Stimulated activated CD8-positive, alpha-beta memory T cell treated with anti-CD3 and anti-CD28 coated beads, Interleukin-15, amount 100 ng/mL, for 24 hours (primary cell): ENCODE results near the gene SH3BGRL.

Experiments
- DNase-seq: peaks from one replicate; pipeline ENCODE4 v3.0.0-alpha.2; 2020; ENCODE audit warnings: low read depth

SH3BGRL gene

GRCh38 chrX:81201671-81202455 is at the start of gene SH3BGRL, which contains the start of gene HMGN5:
Gene SH3BGRL, plus strand, starts transcription at chrX:81202102. Its CDS starts 99 bp downstream, at chrX:81202201.
Gene HMGN5, minus strand, starts transcription at chrX:81201913. Its CDS starts 80,364 bp downstream, at chrX:81121549.
- peak; percentile 13 for DNase-seq

- DNase-seq, result no peak
Observed at GRCh38 chrX:81168391-81168790, 33.5 kb upstream of the SH3BGRL start.

GRCh38 chrX:81174286-81174685 is 27.6 kb upstream of the SH3BGRL start:
- no peak for DNase-seq

GRCh38 chrX:81195259-81195658 is 6.6 kb upstream of the SH3BGRL start:
- no peak for DNase-seq

GRCh38 chrX:81195712-81196111 is 6.2 kb upstream of the SH3BGRL start:
- peak; percentile 5 for DNase-seq

GRCh38 chrX:81201071-81201470 is 831 bp upstream of the SH3BGRL start:
- no peak for DNase-seq

GRCh38 chrX:81202456-81202819 is 536 bp downstream of the SH3BGRL start:
- no peak for DNase-seq

- no peak for DNase-seq
Observed at GRCh38 chrX:81202943-81203342, 1.0 kb downstream of the SH3BGRL start.

- DNase-seq, result no peak
Observed at GRCh38 chrX:81205551-81205950, 3.6 kb downstream of the SH3BGRL start.

- no peak for DNase-seq
Observed at GRCh38 chrX:81206476-81206875, 4.6 kb downstream of the SH3BGRL start.

GRCh38 chrX:81208916-81209315 is 7.0 kb downstream of the SH3BGRL start:
- DNase-seq, result no peak

GRCh38 chrX:81215685-81216084 is 13.8 kb downstream of the SH3BGRL start:
- no peak for DNase-seq

GRCh38 chrX:81229229-81229628 is 27.3 kb downstream of the SH3BGRL start:
- no peak for DNase-seq

GRCh38 chrX:81229901-81230300 is 28.0 kb downstream of the SH3BGRL start:
- DNase-seq, result no peak

- no peak for DNase-seq
Observed at GRCh38 chrX:81231476-81231875, 29.6 kb downstream of the SH3BGRL start.

GRCh38 chrX:81232218-81232617 is 30.3 kb downstream of the SH3BGRL start:
- DNase-seq, result no peak

GRCh38 chrX:81237516-81237915 is 35.6 kb downstream of the SH3BGRL start:
- no peak for DNase-seq

GRCh38 chrX:81238166-81238565 is 36.3 kb downstream of the SH3BGRL start:
- DNase-seq, result no peak

GRCh38 chrX:81240701-81241331 is 38.9 kb downstream of the SH3BGRL start:
- DNase-seq, result no peak

GRCh38 chrX:81241753-81242152 is 39.9 kb downstream of the SH3BGRL start:
- no peak for DNase-seq

GRCh38 chrX:81255876-81256275 is 54.0 kb downstream of the SH3BGRL start:
- DNase-seq, result no peak

GRCh38 chrX:81257817-81258216 is 55.9 kb downstream of the SH3BGRL start:
- DNase-seq, result no peak

- no peak for DNase-seq
Observed at GRCh38 chrX:81259020-81259713, 57.3 kb downstream of the SH3BGRL start.
